Erythroblast (primary cell): ENCODE measurements around the gene GLOD4.

Experiments
- GATA1 ChIP-seq: IDR thresholded peaks from 2 replicates; pipeline ENCODE4 v1.6.1; 2011; ENCODE audit warnings: low read depth, mild to moderate bottlenecking, control low read depth, low read length, moderate library complexity
- POLR2A ChIP-seq: IDR thresholded peaks from 2 replicates; pipeline ENCODE4 v1.6.1; 2011; ENCODE audit warnings: mild to moderate bottlenecking, low read length

DNA sequence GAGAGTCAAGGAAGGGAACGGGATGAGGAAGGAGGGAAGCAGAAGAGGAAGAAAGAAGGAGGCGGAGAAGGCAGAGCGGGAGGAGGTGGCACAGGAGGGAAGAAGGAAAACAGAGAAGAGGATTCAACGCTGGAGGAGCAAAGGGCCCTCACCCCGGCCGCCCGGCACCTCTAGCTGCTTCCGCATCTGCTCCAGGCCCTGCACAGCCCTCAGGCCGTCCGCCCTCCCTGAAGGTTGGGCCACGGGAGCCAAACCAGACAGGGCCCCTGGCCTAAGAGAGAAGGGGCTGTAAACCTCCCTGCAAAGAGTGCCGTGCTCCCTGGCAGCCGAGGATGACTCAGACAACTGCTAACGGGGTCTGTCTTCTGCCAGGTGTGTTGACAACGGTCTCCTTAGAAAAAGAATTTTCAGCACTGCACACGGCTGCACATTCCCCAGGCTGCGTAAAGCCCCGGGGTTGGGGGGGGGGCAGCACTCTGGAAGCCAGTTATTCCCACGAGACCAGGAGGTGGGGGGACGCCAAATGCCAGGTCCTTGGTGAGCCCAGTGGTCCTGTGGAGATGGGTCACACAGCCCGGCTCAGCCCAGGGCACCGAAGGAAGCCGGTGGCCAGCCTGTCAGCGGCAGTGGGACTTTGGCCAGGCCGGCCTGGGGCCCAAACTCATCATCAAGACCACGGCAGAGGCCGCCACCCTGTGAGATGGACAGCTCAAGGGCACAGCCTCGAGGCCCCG, 29.1 kb upstream of the GLOD4 start:
- TF ChIP-seq POLR2A: no peak
- TF ChIP-seq GATA1: no peak
